ENCODE measurements around the gene HORMAD1. TPM values are rescaled to one million over a fixed set of nuclear protein-coding genes. Genes with fewer than 3 reads are reported as not detected.
"Not testable (repeated sequence)": the region's sequence is repeated elsewhere in the genome, so short reads cannot be mapped to it uniquely, and the experiment has no call there.

HORMAD1 gene
- not detected for total RNA-seq (ENCODE audit: unreplicated experiment)
- long read RNA-seq: 0 reads

- H3K9me3 Mint-ChIP-seq (ENCODE audit: unreplicated experiment): no peaks in the 10 kb centered on the region
- DNase-seq (ENCODE audit: low spot score): no peak
- no peak within 1 kb of the TSS for H3K27ac Mint-ChIP-seq (ENCODE audit: unreplicated experiment)
- H3K4me3 Mint-ChIP-seq (ENCODE audit: unreplicated experiment): no peak within 1 kb of the TSS
- H3K4me1 Mint-ChIP-seq (ENCODE audit: unreplicated experiment): no peaks in the 10 kb centered on the region
- TF ChIP-seq, protein P1, sequence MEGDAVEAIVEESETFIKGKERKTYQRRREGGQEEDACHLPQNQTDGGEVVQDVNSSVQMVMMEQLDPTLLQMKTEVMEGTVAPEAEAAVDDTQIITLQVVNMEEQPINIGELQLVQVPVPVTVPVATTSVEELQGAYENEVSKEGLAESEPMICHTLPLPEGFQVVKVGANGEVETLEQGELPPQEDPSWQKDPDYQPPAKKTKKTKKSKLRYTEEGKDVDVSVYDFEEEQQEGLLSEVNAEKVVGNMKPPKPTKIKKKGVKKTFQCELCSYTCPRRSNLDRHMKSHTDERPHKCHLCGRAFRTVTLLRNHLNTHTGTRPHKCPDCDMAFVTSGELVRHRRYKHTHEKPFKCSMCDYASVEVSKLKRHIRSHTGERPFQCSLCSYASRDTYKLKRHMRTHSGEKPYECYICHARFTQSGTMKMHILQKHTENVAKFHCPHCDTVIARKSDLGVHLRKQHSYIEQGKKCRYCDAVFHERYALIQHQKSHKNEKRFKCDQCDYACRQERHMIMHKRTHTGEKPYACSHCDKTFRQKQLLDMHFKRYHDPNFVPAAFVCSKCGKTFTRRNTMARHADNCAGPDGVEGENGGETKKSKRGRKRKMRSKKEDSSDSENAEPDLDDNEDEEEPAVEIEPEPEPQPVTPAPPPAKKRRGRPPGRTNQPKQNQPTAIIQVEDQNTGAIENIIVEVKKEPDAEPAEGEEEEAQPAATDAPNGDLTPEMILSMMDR (IDR thresholded peaks at IDR 0.05; ENCODE audit: unreplicated experiment): no peak
- H3K36me3 Mint-ChIP-seq (ENCODE audit: low read depth, unreplicated experiment): no peaks in the 10 kb centered on the region
- no peaks in the 10 kb centered on the region for H3K27me3 Mint-ChIP-seq (ENCODE audit: unreplicated experiment)
Observed at GRCh38 chr1:150720703-150721102, at the start of gene HORMAD1. Gene HORMAD1 (minus strand): TSS chr1:150720895. CDS start chr1:150719505, 1,390 bp downstream.

DNA sequence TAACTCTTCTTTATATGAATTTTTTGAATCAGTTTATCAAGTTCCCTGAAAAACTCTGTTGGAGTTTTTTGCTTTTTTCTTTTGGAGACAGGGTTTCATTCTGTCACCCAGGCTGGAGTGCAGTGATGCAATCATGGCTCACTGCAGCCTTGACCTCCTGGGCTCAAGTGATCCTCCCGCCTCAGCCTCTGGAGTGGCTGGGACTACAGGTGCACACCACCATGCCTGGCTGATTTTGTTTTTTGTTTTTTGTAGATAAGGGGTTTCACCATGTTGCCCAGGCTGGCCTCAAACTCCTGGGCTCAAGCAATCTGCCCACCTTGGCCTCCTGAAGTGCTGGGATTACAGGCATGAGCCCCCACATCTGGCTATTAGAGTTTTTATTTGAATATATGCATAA, 47.0 kb upstream of the HORMAD1 start:
- H3K27me3 Mint-ChIP-seq (ENCODE audit: unreplicated experiment); H3K36me3 Mint-ChIP-seq (ENCODE audit: low read depth, unreplicated experiment); H3K27ac Mint-ChIP-seq (ENCODE audit: unreplicated experiment); H3K4me3 Mint-ChIP-seq (ENCODE audit: unreplicated experiment); H3K9me3 Mint-ChIP-seq (ENCODE audit: unreplicated experiment); DNase-seq (ENCODE audit: low spot score); H3K4me1 Mint-ChIP-seq (ENCODE audit: unreplicated experiment): not testable (repeated sequence)

DNA sequence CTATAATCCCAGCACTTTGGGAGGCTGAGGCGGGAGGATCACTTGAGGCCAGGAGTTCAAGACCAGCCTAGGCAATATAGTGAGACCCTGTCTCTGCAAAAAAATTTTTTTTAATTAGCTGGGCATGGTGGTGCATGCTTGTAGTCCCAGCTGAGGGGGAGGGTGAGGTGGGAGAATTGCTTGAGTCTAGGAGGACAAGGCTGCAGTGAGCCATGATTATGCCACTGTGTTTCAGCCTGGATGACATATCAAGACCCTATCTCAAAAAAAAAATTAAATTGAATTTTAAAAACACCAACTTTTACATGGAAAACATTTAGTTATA, 45.2 kb upstream of the HORMAD1 start:
- not testable (repeated sequence) for DNase-seq (ENCODE audit: low spot score); H3K27ac Mint-ChIP-seq (ENCODE audit: unreplicated experiment); H3K27me3 Mint-ChIP-seq (ENCODE audit: unreplicated experiment); H3K4me1 Mint-ChIP-seq (ENCODE audit: unreplicated experiment); H3K4me3 Mint-ChIP-seq (ENCODE audit: unreplicated experiment); H3K36me3 Mint-ChIP-seq (ENCODE audit: low read depth, unreplicated experiment); H3K9me3 Mint-ChIP-seq (ENCODE audit: unreplicated experiment)

DNA sequence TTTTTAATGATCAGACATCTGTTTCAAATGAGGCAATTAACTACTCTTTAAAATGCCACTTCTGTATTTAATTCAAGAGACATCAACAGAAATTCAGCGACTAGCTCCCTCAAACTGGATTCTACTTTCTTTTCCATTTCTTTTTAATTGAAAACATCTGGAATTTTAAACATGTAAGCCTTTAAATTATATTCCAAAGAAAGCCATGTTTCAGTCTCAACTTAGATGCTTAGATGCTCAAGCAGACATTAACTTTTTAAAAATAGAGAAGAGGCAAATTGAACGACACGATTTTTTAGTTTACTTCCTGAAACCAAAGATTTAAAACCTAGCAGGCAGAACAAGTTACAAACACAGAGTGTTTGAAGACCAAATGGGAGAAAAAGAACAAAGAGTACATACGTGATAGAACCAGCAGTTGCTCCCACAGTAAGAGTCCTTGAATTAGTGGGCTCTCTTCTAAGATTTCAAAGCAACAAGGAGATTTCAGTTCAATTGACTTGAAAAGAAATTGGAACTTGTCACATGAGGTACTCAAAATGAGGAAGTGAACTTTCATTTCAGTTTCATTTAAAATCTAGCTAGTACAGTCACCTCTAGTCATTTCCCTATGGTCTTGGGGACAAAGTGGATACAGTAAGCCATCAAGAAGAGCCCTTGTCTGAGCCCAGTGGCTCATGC, 44.7 kb upstream of the HORMAD1 start, which contains the start of gene CTSS:
TSS of gene CTSS (minus strand) at position 483 of the 681 bp plus-strand sequence. CDS start 1,015 bp downstream, outside the sequence.
- H3K4me3 Mint-ChIP-seq (ENCODE audit: unreplicated experiment): no peak within 1 kb of the TSS
- no peaks in the 10 kb centered on the region for H3K36me3 Mint-ChIP-seq (ENCODE audit: low read depth, unreplicated experiment)
- TF ChIP-seq, protein P1 (IDR thresholded peaks at IDR 0.05; ENCODE audit: unreplicated experiment): no peak
- H3K27me3 Mint-ChIP-seq (ENCODE audit: unreplicated experiment): no peaks in the 10 kb centered on the region
- peak within 1 kb of the TSS; percentile 12 for H3K27ac Mint-ChIP-seq (ENCODE audit: unreplicated experiment)
- H3K9me3 Mint-ChIP-seq (ENCODE audit: unreplicated experiment): no peaks in the 10 kb centered on the region
- peaks cover 3% of the 10 kb centered on the region for H3K4me1 Mint-ChIP-seq (ENCODE audit: unreplicated experiment)
- DNase-seq (ENCODE audit: low spot score): no peak

- no peaks in the 10 kb centered on the region for H3K27me3 Mint-ChIP-seq (ENCODE audit: unreplicated experiment)
- TF ChIP-seq, protein P1 (IDR thresholded peaks at IDR 0.05; ENCODE audit: unreplicated experiment): no peak
- DNase-seq (ENCODE audit: low spot score): no peak
- no peak overlapping the region for H3K4me3 Mint-ChIP-seq (ENCODE audit: unreplicated experiment)
- H3K4me1 Mint-ChIP-seq (ENCODE audit: unreplicated experiment): peaks cover 3% of the 10 kb centered on the region
- peak overlapping the region; percentile 12 for H3K27ac Mint-ChIP-seq (ENCODE audit: unreplicated experiment)
- H3K9me3 Mint-ChIP-seq (ENCODE audit: unreplicated experiment): no peaks in the 10 kb centered on the region
- no peaks in the 10 kb centered on the region for H3K36me3 Mint-ChIP-seq (ENCODE audit: low read depth, unreplicated experiment)
Observed at GRCh38 chr1:150764617-150765101, 44.0 kb upstream of the HORMAD1 start.

GRCh38 chr1:150763018-150763417, 42.3 kb upstream of the HORMAD1 start:
- no peaks in the 10 kb centered on the region for H3K27me3 Mint-ChIP-seq (ENCODE audit: unreplicated experiment)
- H3K4me1 Mint-ChIP-seq (ENCODE audit: unreplicated experiment): peaks cover 3% of the 10 kb centered on the region
- DNase-seq (ENCODE audit: low spot score): no peak
- H3K36me3 Mint-ChIP-seq (ENCODE audit: low read depth, unreplicated experiment): no peaks in the 10 kb centered on the region
- no peaks in the 10 kb centered on the region for H3K9me3 Mint-ChIP-seq (ENCODE audit: unreplicated experiment)
- no peak overlapping the region for H3K4me3 Mint-ChIP-seq (ENCODE audit: unreplicated experiment)
- no peak overlapping the region for H3K27ac Mint-ChIP-seq (ENCODE audit: unreplicated experiment)
- TF ChIP-seq, protein P1 (IDR thresholded peaks at IDR 0.05; ENCODE audit: unreplicated experiment): no peak

Measured in endothelial cell (in vitro differentiated cells).